Measurements from ENCODE around the gene LDLRAD4.

DNA sequence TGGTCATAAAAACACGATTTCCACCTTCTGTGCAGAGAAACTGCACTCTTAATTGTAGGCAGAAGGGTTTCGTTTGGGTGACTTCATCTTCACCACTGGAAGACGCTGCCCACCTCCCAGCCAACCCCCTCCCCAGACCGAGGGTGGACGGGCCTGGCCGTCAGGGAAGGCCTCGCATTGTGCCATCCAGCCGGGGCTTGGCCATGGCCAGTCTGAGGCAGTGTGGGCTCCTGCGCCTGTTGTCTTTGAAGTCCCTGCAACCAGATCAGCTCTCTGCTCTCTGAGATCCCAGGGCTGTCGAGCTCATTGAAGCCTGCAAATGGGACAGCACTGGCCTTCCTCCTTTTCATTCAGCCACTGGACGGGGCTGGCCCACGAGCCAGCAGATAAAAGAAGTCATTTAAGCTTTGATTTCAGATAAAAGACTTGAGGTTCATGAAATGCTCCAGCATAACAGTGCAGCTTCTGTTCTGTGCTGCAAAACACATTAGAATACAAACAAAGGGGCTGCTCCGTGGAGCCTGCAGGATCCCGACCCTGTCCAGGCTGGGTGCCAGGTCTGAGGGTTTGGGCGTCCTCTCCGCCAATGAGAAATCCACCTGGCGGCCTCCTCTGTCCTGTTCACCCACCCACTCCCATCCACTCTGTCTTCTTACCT, 253.5 kb downstream of the LDLRAD4 start:
- TF ChIP-seq POLR2A (IDR thresholded peaks at IDR 0.05; ENCODE audit: low read depth) (no peak), CTCF (IDR thresholded peaks at IDR 0.05) (no peak), POLR2AphosphoS5 (IDR thresholded peaks at IDR 0.05) (no peak), EP300 (IDR thresholded peaks at IDR 0.05) (no peak)
